Stomach (tissue), 9 donors: ENCODE data around the gene GCN1. TPM values are rescaled to one million over a fixed set of nuclear protein-coding genes. Genes with fewer than 3 reads are reported as not detected.
"Not testable (repeated sequence)": the region's sequence is repeated elsewhere in the genome, so short reads cannot be mapped to it uniquely, and the experiment has no call there.

Source experiments
- DNase-seq, 2 donors: peaks; one replicate each; pipeline versions ENCODE4 v3.0.0 to v3.0.0-alpha.2; 2013 to 2019
- H3K27ac ChIP-seq, 5 donors: fragments of 200-600 bp in 4 of 5; sonication (generic) in 4 of 5; one replicate each; pipeline ENCODE4 v1.5.1; 2013 to 2019; ENCODE audit warnings: mild to moderate bottlenecking in 1 of 5, moderate library complexity in 1 of 5
- H3K27me3 ChIP-seq, 3 donors: fragments of 200-600 bp; sonication (generic); one replicate each; pipeline ENCODE4 v1.5.1; 2017 to 2019; ENCODE audit warnings: mixed run types in 1 of 3
- H3K36me3 ChIP-seq, 4 donors: fragments of 200-600 bp; sonication (generic); 1 replicate in 3 of 4; 2 replicates in 1 of 4; pipeline ENCODE4 v1.5.1; 2016 to 2019
- H3K4me1 ChIP-seq, 4 donors: fragments of 200-600 bp; sonication (generic); one replicate each; pipeline ENCODE4 v1.5.1; 2016 to 2019
- H3K4me3 ChIP-seq, 4 donors: fragments of 200-600 bp; sonication (generic) in 3 of 4; one replicate each; pipeline ENCODE4 v1.5.1; 2016 to 2019; ENCODE audit warnings: mild to moderate bottlenecking in 1 of 4
- H3K9me3 ChIP-seq, 4 donors: fragments of 200-600 bp; sonication (generic); one replicate each; pipeline ENCODE4 v1.5.1; 2016 to 2019
- EP300 ChIP-seq: sonication (generic); formaldehyde crosslinking; IDR thresholded peaks from one replicate; pipeline ENCODE4 v1.6.1; 2017; ENCODE audit warnings: antibody characterized with exemption
- POLR2A ChIP-seq, 4 donors: fragments of 450-650 bp; IDR thresholded peaks; one replicate each; pipeline ENCODE4 v1.6.1; 2016; ENCODE audit warnings: antibody characterized with exemption in 4 of 4, control low read depth in 2 of 4, mild to moderate bottlenecking in 1 of 4, moderate library complexity in 1 of 4
- POLR2AphosphoS5 ChIP-seq, 3 donors: sonication (generic); formaldehyde crosslinking; IDR thresholded peaks; one replicate each; pipeline ENCODE4 v1.6.1; 2016; ENCODE audit warnings: antibody characterized with exemption in 3 of 3
- WGBS, 5 donors: extraction: QIAGEN DNeasy Blood & Tissue Kit in 3 of 5; methylation state at CpG; one replicate each; pipeline versions ENCODE4 v1.1.5 to v1.1.7; 2013 to 2018; 5-methylcytosine and 5-hydroxymethylcytosine counted together
- intact Hi-C: fragments of 100-400 bp; cut with DNase I; formaldehyde crosslinking; loops from one replicate; pipeline ENCODE4 v1.15.1; 2023; ENCODE audit warnings: low total_unique reads
- polyA plus RNA-seq, 3 donors: library from polyadenylated mRNA; stranded (reverse); fragments of 200-250 nt; gene quantifications; one replicate each; pipeline ENCODE4 v1.2.3, GENCODE V29; 2013
- total RNA-seq, 5 donors: library from RNA; depleted of rRNA; stranded (reverse); fragments of >200 nt; gene quantifications; one replicate each; pipeline versions ENCODE4 v1.1.0 to v1.2.3, GENCODE V29; 2014 to 2016
- TF ChIP-seq, protein P1 (sequence below), 7 experiments: fragments of 450-650 bp in 4 of 7; fragments of 200-600 bp in 3 of 7; sonication (generic) in 3 of 7; IDR thresholded peaks; one replicate each; pipeline ENCODE4 v1.5.1; 2016 to 2019; ENCODE audit warnings: antibody characterized with exemption in 7 of 7, control low read depth in 2 of 7, mild to moderate bottlenecking in 1 of 7
- donor health status: healthy with polysubstance abuse.
- donor health status: Bipolar disorder and iron deficiency.
- donor health status: healthy.

GCN1 gene
- total and polyA plus RNA-seq, 8 donors, result 8.7 to 226 (median 98.1) TPM

GRCh38 chr12:120211904-120212283, 17.4 kb upstream of the GCN1 start:
- intact Hi-C loops, result no loop called here
- H3K36me3 ChIP-seq, result peaks cover 57 to 89% (median 83%) of the 10 kb centered on the region in 4 donors
- no peaks in the 10 kb centered on the region for H3K9me3 ChIP-seq
- no peak overlapping the region for H3K4me3 ChIP-seq
- 82 to 89% (median 86%) methylated on average over 9 of the region's 9 CpGs for WGBS, 5 donors
- H3K27me3 ChIP-seq, result no peaks in the 10 kb centered on the region
- no peak for DNase-seq
- TF ChIP-seq, protein P1, sequence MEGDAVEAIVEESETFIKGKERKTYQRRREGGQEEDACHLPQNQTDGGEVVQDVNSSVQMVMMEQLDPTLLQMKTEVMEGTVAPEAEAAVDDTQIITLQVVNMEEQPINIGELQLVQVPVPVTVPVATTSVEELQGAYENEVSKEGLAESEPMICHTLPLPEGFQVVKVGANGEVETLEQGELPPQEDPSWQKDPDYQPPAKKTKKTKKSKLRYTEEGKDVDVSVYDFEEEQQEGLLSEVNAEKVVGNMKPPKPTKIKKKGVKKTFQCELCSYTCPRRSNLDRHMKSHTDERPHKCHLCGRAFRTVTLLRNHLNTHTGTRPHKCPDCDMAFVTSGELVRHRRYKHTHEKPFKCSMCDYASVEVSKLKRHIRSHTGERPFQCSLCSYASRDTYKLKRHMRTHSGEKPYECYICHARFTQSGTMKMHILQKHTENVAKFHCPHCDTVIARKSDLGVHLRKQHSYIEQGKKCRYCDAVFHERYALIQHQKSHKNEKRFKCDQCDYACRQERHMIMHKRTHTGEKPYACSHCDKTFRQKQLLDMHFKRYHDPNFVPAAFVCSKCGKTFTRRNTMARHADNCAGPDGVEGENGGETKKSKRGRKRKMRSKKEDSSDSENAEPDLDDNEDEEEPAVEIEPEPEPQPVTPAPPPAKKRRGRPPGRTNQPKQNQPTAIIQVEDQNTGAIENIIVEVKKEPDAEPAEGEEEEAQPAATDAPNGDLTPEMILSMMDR (IDR thresholded peaks at IDR 0.05), result no peak
- no peak for TF ChIP-seq EP300
- TF ChIP-seq POLR2AphosphoS5 (IDR thresholded peaks at IDR 0.05), result no peak
- TF ChIP-seq POLR2A (IDR thresholded peaks at IDR 0.05), result no peak
- H3K27ac ChIP-seq, result no peak overlapping the region
- no peaks in the 10 kb centered on the region for H3K4me1 ChIP-seq

DNA sequence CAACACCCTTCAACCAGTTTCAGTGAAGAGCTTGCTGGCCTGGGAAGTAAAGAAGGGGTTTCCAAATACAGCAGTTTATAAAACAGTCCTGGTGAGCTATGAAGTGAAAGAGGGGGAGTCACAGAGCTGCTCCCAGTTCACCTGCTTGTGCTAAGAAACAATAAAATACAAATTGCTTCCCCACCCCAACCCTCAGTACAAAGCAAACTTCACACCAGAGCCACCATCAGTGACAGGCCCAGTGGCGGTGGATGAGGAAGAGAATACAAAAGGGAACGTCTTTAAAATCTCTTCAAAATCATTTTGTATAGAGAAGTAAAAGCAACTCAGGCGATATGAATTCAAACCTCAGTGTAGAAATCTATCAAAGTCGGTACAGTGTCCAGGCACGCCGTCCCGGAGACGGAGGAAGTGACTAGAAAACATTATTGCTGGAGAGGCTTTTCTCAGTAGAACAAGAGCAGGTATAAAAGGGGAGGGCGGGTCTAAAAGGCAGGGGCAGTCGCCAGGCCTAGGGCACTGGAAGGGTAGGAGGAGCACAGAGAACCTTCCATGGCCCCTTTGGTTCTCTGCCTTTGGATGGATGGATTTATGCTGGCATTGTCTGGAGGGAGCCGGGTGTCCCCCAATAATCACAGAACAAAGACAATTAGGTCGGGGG, 16.9 kb upstream of the GCN1 start:
- intact Hi-C loops, result no loop called here
- WGBS, 5 donors, result 78 to 88% (median 86%) methylated on average over 12 of the region's 12 CpGs
- TF ChIP-seq POLR2AphosphoS5 (IDR thresholded peaks at IDR 0.05), result no peak
- TF ChIP-seq, protein P1 (IDR thresholded peaks at IDR 0.05), result no peak
- TF ChIP-seq EP300, result no peak
- no peak for TF ChIP-seq POLR2A (IDR thresholded peaks at IDR 0.05)
- Histone ChIP-seq H3K4me1 (no peaks in the 10 kb centered on the region), H3K27ac (no peak overlapping the region), H3K9me3 (no peaks in the 10 kb centered on the region), H3K4me3 (no peak overlapping the region), H3K27me3 (no peaks in the 10 kb centered on the region), H3K36me3 (peaks cover 55 to 89% (median 83%) of the 10 kb centered on the region in 4 donors)
- DNase-seq, result no peak

DNA sequence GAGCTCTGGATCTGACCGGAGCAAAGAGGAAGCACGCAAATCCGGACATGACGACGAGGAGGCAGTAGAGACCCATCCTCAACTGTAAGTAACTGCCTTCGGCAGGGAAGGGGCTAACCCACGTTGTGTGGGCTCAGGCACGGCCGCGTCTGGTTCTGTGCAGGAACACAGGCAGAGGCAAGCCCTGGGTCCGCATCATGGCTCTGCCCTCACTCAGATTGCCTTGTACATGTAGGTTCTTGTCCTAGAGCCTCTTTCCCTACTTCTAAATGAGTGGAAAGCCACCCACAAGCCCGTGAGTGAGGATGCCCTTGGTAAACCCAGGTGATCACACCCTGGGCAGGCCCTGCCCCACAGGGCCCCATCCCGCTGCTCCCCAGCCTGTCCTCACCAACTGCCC, 15.3 kb upstream of the GCN1 start:
- no peaks in the 10 kb centered on the region for H3K9me3 ChIP-seq
- no peak for DNase-seq
- no peaks in the 10 kb centered on the region for H3K4me1 ChIP-seq
- no peak overlapping the region for H3K4me3 ChIP-seq
- H3K36me3 ChIP-seq, result peaks cover 39 to 77% (median 71%) of the 10 kb centered on the region in 4 donors
- 87 to 93% (median 91%) methylated on average over 12 to 13 of the region's 13 CpGs for WGBS, 5 donors
- TF ChIP-seq POLR2AphosphoS5 (IDR thresholded peaks at IDR 0.05), result no peak
- no peak for TF ChIP-seq POLR2A (IDR thresholded peaks at IDR 0.05)
- TF ChIP-seq, protein P1 (IDR thresholded peaks at IDR 0.05), result no peak
- no peak for TF ChIP-seq EP300
- intact Hi-C loops, result no loop called here
- H3K27me3 ChIP-seq, result no peaks in the 10 kb centered on the region
- H3K27ac ChIP-seq, result no peak overlapping the region

DNA sequence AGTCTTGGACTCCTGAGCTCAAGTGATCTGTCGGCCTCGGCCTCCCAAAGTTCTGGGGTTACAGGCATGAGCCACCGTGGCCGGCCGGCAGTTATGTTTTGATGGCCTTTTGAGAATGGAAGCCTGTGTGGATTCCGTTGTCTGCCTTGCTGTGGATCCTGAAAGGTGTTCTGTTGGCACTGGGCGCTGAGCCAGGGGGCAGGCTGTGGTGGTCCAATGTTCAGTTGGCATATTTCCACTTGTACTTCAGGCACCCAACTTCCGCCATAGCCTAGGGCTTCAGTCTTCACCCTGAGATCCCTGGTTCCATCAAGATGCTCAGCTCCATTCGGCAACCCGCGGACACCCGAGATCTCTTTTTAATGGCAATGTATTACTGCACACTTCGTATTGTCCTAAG, 12.7 kb upstream of the GCN1 start:
- Histone ChIP-seq H3K9me3 (no peaks in the 10 kb centered on the region), H3K4me3 (no peak overlapping the region), H3K27me3 (no peaks in the 10 kb centered on the region), H3K27ac (no peak overlapping the region), H3K4me1 (peaks cover 0 to under 1% (median 0%) of the 10 kb centered on the region in 4 donors), H3K36me3 (peaks cover 15 to 51% (median 46%) of the 10 kb centered on the region in 4 donors)
- 84 to 97% (median 95%) methylated on average over 13 of the region's 13 CpGs for WGBS, 5 donors
- DNase-seq, result no peak
- intact Hi-C loops, result no loop called here
- TF ChIP-seq POLR2AphosphoS5 (IDR thresholded peaks at IDR 0.05) (no peak), POLR2A (IDR thresholded peaks at IDR 0.05) (no peak), EP300 (no peak)
- TF ChIP-seq, protein P1 (IDR thresholded peaks at IDR 0.05), result no peak

DNA sequence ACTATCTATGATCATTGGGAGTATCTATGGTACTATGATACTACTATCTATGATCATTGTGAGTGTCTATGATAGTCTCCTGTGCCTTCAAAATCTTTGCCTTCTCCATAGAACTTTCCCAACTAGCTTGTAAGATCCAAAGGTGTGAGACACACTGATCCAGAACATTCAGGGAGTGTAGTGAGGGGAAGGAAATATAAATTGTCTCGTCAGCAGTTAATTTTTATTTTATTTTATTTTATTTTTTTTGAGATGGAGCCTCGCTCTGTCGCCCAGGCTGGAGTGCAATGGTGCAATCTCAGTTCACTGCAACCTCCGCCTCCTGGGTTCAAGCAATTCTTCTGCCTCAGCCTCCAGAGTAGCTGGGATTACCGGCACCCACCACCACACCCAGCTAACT, 12.3 kb upstream of the GCN1 start:
- DNase-seq, H3K27ac ChIP-seq, H3K27me3 ChIP-seq, H3K4me3 ChIP-seq, H3K9me3 ChIP-seq, intact Hi-C loops, H3K4me1 ChIP-seq: not testable (repeated sequence)
- WGBS, 5 donors, result 92 to 97% (median 94%) methylated on average over 5 of the region's 5 CpGs
- peaks cover 10 to 46% (median 42%) of the 10 kb centered on the region in 4 donors for H3K36me3 ChIP-seq
